GM13977 (cell line): Measurements from ENCODE around the gene CD48.

Experiments used
- DNase-seq: peaks from one replicate; pipeline ENCODE4 v3.0.0; 2012; ENCODE audit warnings: low spot score
- CTCF ChIP-seq: IDR thresholded peaks from 2 replicates; pipeline ENCODE4 v1.5.1; 2012; ENCODE audit warnings: mild to moderate bottlenecking, control low read depth; ENCODE audit not compliant: insufficient read depth; ENCODE audit errors: extremely low read depth, missing control alignments
- in situ Hi-C: fragments of 300-500 bp; cut with MboI; formaldehyde crosslinking; loops from one replicate; pipeline ENCODE4 v1.12.0; 2022; ENCODE audit warnings: low sequenced_read_pairs, low pct_unique_long_range_greater_than_20kb, mixed read lengths, inconsistent platforms; ENCODE audit not compliant: unreplicated experiment

CD48 gene

GRCh38 chr1:160630523-160631451 is 80.8 kb downstream of the CD48 start:
- DNase-seq = no peak
- in situ Hi-C loops = no loop called here
- TF ChIP-seq CTCF = no peak

- in situ Hi-C loops = no loop called here
- DNase-seq = no peak
- no peak for TF ChIP-seq CTCF
Observed at GRCh38 chr1:160629286-160630210, 82.1 kb downstream of the CD48 start.

GRCh38 chr1:160628799-160629263 is 82.8 kb downstream of the CD48 start:
- DNase-seq = no peak
- in situ Hi-C loops = no loop called here
- TF ChIP-seq CTCF = no peak
